Upper lobe of left lung (tissue), 6 donors: Measurements from ENCODE around the gene CYLD. TPM values are rescaled to one million over a fixed set of nuclear protein-coding genes. Genes with fewer than 3 reads are reported as not detected.

ENCODE experiments used
- ATAC-seq, 2 donors: fragments of 200-7000 bp; cut with Tn5 transposase; one replicate each; pipeline ENCODE4 v1.9.1; 2022; ENCODE audit warnings: mild to moderate bottlenecking in 2 of 2, moderate library complexity in 2 of 2; ENCODE audit not compliant: low FRiP score in 2 of 2
- DNase-seq, 2 donors: peaks; one replicate each; pipeline ENCODE4 v3.0.0-alpha.2; 2019 to 2020
- H3K27ac ChIP-seq, 4 donors: fragments of 200-600 bp; sonication (generic); one replicate each; pipeline ENCODE4 v1.5.1; 2016 to 2019
- H3K27me3 ChIP-seq, 4 donors: fragments of 200-600 bp; sonication (generic); one replicate each; pipeline ENCODE4 v1.5.1; 2017 to 2019
- H3K36me3 ChIP-seq, 4 donors: fragments of 200-600 bp; sonication (generic); one replicate each; pipeline ENCODE4 v1.5.1; 2016 to 2019
- H3K4me1 ChIP-seq, 4 donors: fragments of 200-600 bp; sonication (generic); one replicate each; pipeline ENCODE4 v1.5.1; 2018 to 2019
- H3K4me3 ChIP-seq, 4 donors: fragments of 200-600 bp; sonication (generic); one replicate each; pipeline ENCODE4 v1.5.1; 2017 to 2019; ENCODE audit warnings: mild to moderate bottlenecking in 2 of 4, moderate library complexity in 1 of 4
- H3K9me3 ChIP-seq, 4 donors: fragments of 200-600 bp; sonication (generic); one replicate each; pipeline ENCODE4 v1.5.1; 2018 to 2019
- EP300 ChIP-seq, 4 donors: sonication (generic); formaldehyde crosslinking; IDR thresholded peaks; one replicate each; pipeline ENCODE4 v1.5.1; 2017; ENCODE audit warnings: antibody characterized with exemption in 4 of 4, control low read depth in 2 of 4
- POLR2A ChIP-seq, 4 donors: fragments of 450-650 bp; IDR thresholded peaks; one replicate each; pipeline ENCODE4 v1.5.1; 2016 to 2017; ENCODE audit warnings: antibody characterized with exemption in 4 of 4, mild to moderate bottlenecking in 2 of 4
- POLR2AphosphoS5 ChIP-seq, 2 donors: sonication (generic); formaldehyde crosslinking; IDR thresholded peaks; one replicate each; pipeline ENCODE4 v1.5.1; 2017; ENCODE audit warnings: antibody characterized with exemption in 2 of 2
- WGBS, 2 donors: methylation state at CpG; one replicate each; pipeline ENCODE4 v1.1.5; 2017 to 2018; 5-methylcytosine and 5-hydroxymethylcytosine counted together
- total RNA-seq, 6 donors: library from RNA; depleted of rRNA in 4 of 6; stranded (reverse); fragments of >200 nt in 4 of 6; gene quantifications; one replicate each; pipeline versions ENCODE4 v1.1.0 to v1.2.1, GENCODE V29; 2016 to 2021
- TF ChIP-seq, protein P1 (sequence below), 6 experiments: fragments of 450-650 bp in 4 of 6; fragments of 200-600 bp in 2 of 6; sonication (generic) in 2 of 6; IDR thresholded peaks; one replicate each; pipeline ENCODE4 v1.5.1; 2016 to 2019; ENCODE audit warnings: antibody characterized with exemption in 6 of 6
- donor health status: DM: no; HTN: no; CAD: no; lungs with moderate emphysema.
- donor health status: DM: no; HTN: yes; CAD: no; lungs with severe emphysema.

CYLD gene
- total RNA-seq, 6 donors from 2014 or later: 25.5 to 72.1 (median 46.1) TPM

DNA sequence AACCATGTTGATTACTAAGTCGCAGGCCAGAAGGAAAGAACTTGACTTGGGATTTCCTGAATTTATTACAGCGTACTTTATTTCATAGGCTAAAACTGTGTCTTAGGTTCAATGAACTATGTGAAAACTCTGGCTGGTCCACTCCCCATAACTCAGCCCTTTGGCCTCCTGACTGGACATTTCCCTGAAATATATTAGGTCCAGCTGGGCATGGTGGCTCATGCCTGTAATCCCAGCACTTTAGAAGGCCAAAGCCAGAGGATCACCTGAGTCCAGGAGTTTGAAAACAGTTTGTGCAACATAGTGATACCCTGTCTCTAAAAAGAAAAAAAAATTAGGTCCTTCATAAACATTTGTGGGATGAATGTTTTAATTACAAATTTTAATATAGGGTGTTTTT is 97.0 kb downstream of the CYLD start:
- no peak overlapping the region for H3K27ac ChIP-seq
- ATAC-seq (no peak), DNase-seq (no peak)
- no peaks in the 10 kb centered on the region for H3K36me3 ChIP-seq
- no peaks in the 10 kb centered on the region for H3K9me3 ChIP-seq
- TF ChIP-seq POLR2A (IDR thresholded peaks at IDR 0.05) (no peak), POLR2AphosphoS5 (IDR thresholded peaks at IDR 0.05) (no peak), EP300 (IDR thresholded peaks at IDR 0.05) (no peak)
- TF ChIP-seq, protein P1, sequence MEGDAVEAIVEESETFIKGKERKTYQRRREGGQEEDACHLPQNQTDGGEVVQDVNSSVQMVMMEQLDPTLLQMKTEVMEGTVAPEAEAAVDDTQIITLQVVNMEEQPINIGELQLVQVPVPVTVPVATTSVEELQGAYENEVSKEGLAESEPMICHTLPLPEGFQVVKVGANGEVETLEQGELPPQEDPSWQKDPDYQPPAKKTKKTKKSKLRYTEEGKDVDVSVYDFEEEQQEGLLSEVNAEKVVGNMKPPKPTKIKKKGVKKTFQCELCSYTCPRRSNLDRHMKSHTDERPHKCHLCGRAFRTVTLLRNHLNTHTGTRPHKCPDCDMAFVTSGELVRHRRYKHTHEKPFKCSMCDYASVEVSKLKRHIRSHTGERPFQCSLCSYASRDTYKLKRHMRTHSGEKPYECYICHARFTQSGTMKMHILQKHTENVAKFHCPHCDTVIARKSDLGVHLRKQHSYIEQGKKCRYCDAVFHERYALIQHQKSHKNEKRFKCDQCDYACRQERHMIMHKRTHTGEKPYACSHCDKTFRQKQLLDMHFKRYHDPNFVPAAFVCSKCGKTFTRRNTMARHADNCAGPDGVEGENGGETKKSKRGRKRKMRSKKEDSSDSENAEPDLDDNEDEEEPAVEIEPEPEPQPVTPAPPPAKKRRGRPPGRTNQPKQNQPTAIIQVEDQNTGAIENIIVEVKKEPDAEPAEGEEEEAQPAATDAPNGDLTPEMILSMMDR (IDR thresholded peaks at IDR 0.05): no peak
- no peak overlapping the region for H3K4me3 ChIP-seq
- H3K4me1 ChIP-seq: peaks cover 0 to 10% (median 5%) of the 10 kb centered on the region in 4 donors
- WGBS, 2 donors: 90 to 95% methylated on average over 2 of the region's 2 CpGs
- peaks cover 0 to 8% (median 0%) of the 10 kb centered on the region in 4 donors for H3K27me3 ChIP-seq

DNA sequence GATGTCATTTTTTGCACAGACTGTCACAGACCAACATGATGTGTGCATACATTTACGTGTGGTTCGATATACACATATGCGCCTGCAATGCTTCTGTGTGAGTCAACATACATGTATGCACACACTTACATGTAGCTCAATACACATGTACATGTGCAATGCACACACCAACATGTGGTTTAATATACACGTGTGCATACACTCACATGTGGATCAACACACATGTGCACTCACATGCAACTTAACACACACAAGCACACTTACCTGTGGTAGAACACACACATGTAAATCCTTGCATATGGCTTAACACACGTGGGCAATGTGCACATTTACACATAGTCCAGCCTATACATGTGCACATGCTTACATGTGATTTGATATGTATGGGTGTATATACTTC is 97.5 kb downstream of the CYLD start:
- Histone ChIP-seq H3K9me3 (no peaks in the 10 kb centered on the region), H3K4me1 (peaks cover 0 to 10% (median 5%) of the 10 kb centered on the region in 4 donors), H3K27me3 (peaks cover 0 to 8% (median 0%) of the 10 kb centered on the region in 4 donors), H3K4me3 (no peak overlapping the region), H3K27ac (no peak overlapping the region), H3K36me3 (no peaks in the 10 kb centered on the region)
- TF ChIP-seq, protein P1 (IDR thresholded peaks at IDR 0.05): no peak
- no peak for TF ChIP-seq POLR2AphosphoS5 (IDR thresholded peaks at IDR 0.05)
- WGBS, 2 donors: 78 to 79% methylated on average over 5 of the region's 5 CpGs
- DNase-seq: no peak
- no peak for ATAC-seq

DNA sequence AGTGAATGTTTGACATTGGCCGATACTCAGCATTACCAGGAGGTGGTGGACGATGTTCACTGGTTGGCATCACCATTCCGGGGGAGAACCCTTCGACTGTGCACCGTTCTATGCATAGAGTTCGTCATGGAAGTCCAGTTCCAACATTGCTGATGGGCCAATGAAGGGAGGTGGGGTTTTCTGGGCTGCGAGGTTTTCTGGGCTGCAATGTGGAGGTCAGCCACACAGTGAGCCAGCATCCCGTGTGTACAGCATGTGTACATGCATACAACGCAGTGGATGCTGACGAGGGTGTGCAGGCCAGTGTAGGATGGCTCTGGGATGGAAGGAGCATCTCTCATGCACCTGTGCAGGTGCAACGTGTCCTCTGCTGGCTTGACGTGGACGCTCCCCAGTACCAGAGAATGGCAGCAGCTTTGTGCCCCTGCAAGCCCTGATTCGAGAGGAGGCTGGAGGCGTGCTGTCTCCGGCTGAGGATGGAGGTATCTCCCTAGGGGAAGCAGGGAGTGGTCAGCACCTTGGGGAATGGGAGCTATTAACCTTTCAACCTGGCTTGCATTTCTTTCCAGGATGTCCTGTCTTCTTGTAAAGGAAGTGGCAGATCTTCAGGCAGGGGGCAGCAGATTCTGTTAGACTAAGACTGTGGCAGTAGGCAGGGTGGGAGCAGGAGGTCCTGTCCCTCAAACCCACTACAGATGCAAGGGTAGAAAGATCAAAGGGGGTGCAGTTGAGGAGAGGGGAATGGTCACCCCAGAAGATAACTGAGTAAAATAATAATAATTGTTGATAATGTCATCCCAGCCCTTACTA is 98.2 kb downstream of the CYLD start:
- ATAC-seq: no peak

DNA sequence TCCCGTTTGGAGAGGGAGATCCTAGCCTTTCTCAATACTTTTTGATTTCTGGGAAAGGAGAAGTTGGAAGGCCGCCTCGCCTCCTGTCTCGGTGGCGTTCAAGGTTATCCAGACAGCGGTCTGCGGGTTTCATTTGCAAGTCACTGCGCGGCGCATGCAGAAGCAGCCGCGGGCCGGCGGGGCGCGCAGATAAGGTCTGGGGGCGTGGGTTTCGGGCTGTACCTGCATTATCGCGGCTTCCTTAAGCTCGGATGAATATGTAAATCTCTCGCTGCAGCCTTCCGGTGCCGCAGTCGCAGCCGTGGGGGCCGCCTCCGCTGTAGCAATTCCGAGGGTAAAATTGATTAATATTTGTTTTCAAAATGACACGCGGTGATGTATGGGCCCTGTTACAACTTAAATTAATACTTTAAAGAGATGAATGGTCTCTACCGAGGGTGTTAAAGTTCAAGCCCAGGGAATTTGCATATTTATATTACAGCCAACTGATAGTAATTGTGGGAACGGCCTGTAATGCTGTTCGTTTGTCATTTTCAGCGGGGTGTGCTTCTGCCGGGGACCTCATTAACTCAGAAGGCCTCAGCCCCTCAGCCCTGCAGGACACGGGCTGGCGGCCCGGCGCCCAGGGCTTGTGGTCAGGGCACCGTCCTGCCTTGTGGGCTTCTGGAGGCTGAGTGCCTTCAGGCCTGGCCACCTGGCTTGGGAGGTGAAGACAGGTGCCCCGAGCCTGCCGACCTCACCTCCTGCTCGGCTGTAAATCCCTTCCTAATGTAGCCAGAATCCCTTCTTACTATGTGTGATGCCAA is 99.4 kb downstream of the CYLD start:
- WGBS, 2 donors: 15 to 18% methylated on average over 42 to 43 of the region's 44 CpGs

More for the DNA sequence above, 98.2 kb downstream of the CYLD start:
- Histone ChIP-seq H3K27me3 (peaks cover 0 to 8% (median 0%) of the 10 kb centered on the region in 4 donors), H3K36me3 (no peaks in the 10 kb centered on the region), H3K27ac (no peak overlapping the region), H3K4me3 (no peak overlapping the region), H3K4me1 (peaks cover 0 to 10% (median 5%) of the 10 kb centered on the region in 4 donors), H3K9me3 (no peaks in the 10 kb centered on the region)
- WGBS, 2 donors: 77 to 89% methylated on average over 5 to 16 of the region's 16 CpGs
- no peak for TF ChIP-seq EP300 (IDR thresholded peaks at IDR 0.05)
- TF ChIP-seq POLR2A (IDR thresholded peaks at IDR 0.05): no peak
- TF ChIP-seq, protein P1 (IDR thresholded peaks at IDR 0.05): no peak
- no peak for TF ChIP-seq POLR2AphosphoS5 (IDR thresholded peaks at IDR 0.05)
- no peak for DNase-seq

More for the DNA sequence above, 99.4 kb downstream of the CYLD start:
- Histone ChIP-seq H3K36me3 (no peaks in the 10 kb centered on the region), H3K27ac (no peak overlapping the region), H3K27me3 (peaks cover 0 to 8% (median 0%) of the 10 kb centered on the region in 4 donors), H3K4me3 (peak overlapping the region in 2 of 4 donors; percentile 16 to 22), H3K9me3 (no peaks in the 10 kb centered on the region), H3K4me1 (peaks cover 0 to 10% (median 5%) of the 10 kb centered on the region in 4 donors)
- DNase-seq (peak in 1 of 2 donors; percentile 81), ATAC-seq (no peak)
- TF ChIP-seq POLR2A (IDR thresholded peaks at IDR 0.05) (no peak), EP300 (IDR thresholded peaks at IDR 0.05) (no peak), POLR2AphosphoS5 (IDR thresholded peaks at IDR 0.05) (no peak)
- TF ChIP-seq, protein P1 (IDR thresholded peaks at IDR 0.05): no peak
